ENCODE data around the gene SDHAF1. TPM values are rescaled to one million over a fixed set of nuclear protein-coding genes. Genes with fewer than 3 reads are reported as not detected.

The SDHAF1 gene
- total and polyA plus RNA-seq, 8 donors: 8.0 to 38.1 (median 26.4) TPM; not detected in 1

DNA sequence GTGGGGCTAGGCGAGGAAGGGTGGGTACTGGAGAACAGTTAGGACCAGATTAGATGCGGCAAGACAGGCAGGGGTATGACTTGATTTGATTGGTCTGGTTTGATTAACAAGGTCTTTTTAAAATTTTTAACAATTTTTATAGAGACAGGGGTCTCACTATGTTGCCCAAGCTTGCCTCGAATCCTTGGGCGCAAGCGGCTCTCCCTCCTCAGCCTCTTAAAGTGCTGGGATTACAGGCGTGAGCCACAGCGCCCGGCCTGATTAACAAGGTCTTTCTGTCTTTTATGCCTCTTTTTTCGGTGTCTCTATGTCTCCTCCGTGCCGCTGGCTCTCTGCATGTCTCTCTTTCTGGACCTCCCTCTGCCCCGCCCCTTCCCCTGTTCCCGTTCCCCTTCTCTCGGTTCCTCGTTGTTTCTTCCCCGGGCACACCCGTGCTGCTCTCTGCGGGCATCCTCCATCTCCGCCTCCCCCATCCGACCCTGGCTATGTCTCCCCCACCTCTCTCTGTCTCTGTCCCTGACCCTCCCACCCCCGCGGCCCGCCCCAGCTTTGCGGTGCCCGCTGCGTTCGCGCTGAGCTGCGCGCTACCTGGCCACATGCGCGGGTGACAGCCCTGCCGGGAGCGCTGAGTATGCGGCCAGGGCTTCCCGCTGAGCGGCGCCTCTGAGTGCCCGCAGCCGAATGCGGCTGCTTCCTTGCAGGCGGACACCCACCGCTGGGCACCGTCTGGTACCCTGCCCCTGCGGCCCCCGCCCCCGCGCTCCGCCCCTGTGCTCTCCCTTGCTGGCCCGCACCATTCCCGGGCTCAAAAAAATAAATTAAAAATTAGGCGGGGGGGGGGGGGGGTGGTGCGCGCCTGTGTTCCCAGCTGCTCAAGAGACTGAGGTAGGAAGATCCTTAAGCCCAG lies 8.1 kb upstream of the SDHAF1 start:
- no peak overlapping the region for H3K27ac ChIP-seq
- H3K9me3 ChIP-seq: peaks cover 0 to 3% (median 0%) of the 10 kb centered on the region in 4 donors
- TF ChIP-seq, protein P1, sequence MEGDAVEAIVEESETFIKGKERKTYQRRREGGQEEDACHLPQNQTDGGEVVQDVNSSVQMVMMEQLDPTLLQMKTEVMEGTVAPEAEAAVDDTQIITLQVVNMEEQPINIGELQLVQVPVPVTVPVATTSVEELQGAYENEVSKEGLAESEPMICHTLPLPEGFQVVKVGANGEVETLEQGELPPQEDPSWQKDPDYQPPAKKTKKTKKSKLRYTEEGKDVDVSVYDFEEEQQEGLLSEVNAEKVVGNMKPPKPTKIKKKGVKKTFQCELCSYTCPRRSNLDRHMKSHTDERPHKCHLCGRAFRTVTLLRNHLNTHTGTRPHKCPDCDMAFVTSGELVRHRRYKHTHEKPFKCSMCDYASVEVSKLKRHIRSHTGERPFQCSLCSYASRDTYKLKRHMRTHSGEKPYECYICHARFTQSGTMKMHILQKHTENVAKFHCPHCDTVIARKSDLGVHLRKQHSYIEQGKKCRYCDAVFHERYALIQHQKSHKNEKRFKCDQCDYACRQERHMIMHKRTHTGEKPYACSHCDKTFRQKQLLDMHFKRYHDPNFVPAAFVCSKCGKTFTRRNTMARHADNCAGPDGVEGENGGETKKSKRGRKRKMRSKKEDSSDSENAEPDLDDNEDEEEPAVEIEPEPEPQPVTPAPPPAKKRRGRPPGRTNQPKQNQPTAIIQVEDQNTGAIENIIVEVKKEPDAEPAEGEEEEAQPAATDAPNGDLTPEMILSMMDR (IDR thresholded peaks at IDR 0.05): no peak
- TF ChIP-seq EP300 (IDR thresholded peaks at IDR 0.05) (no peak), POLR2AphosphoS5 (IDR thresholded peaks at IDR 0.05) (no peak), POLR2A (IDR thresholded peaks at IDR 0.05) (no peak)
- peak in 1 of 2 donors; percentile 43 for DNase-seq
- intact Hi-C loops (cut with DNase I; ENCODE audit: low total_unique reads): no loop called here
- peaks cover 7 to 11% (median 10%) of the 10 kb centered on the region in 4 donors for H3K4me1 ChIP-seq
- peaks cover 0 to 77% (median 38%) of the 10 kb centered on the region in 3 donors for H3K27me3 ChIP-seq
- WGBS, 5 donors: 9 to 13% (median 9%) methylated on average over 37 to 54 of the region's 54 CpGs
- H3K36me3 ChIP-seq: no peaks in the 10 kb centered on the region
- peak overlapping the region; percentile 30 to 50 (median 35) for H3K4me3 ChIP-seq

DNA sequence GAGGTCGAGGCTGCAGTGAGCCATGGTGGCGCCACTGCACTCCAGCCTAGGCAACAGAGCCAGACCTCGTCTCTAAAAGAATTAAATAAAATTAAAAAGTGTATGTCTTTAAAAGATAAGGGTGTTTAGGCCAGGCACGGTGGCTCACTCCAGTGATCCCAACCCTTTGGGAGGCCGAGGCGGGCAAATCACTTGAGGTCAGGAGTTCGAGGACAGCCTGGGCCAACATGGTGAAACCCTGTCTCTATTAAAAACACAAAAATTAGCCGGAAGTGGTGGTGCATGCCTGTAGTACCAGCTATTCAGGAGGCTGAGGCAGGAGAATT lies 7.5 kb upstream of the SDHAF1 start:
- peaks cover 0 to 71% (median 38%) of the 10 kb centered on the region in 3 donors for H3K27me3 ChIP-seq
- H3K4me3 ChIP-seq: peak overlapping the region in 3 of 4 donors; percentile 33 to 50 (median 37)
- DNase-seq: no peak
- intact Hi-C loops (cut with DNase I; ENCODE audit: low total_unique reads): no loop called here
- no peak overlapping the region for H3K27ac ChIP-seq
- H3K9me3 ChIP-seq: peaks cover 0 to 3% (median 0%) of the 10 kb centered on the region in 4 donors
- WGBS, 5 donors: 26 to 41% (median 29%) methylated on average over 8 of the region's 8 CpGs
- peaks cover 7 to 11% (median 10%) of the 10 kb centered on the region in 4 donors for H3K4me1 ChIP-seq
- H3K36me3 ChIP-seq: no peaks in the 10 kb centered on the region
- TF ChIP-seq EP300 (IDR thresholded peaks at IDR 0.05) (no peak), POLR2AphosphoS5 (IDR thresholded peaks at IDR 0.05) (no peak), POLR2A (IDR thresholded peaks at IDR 0.05) (no peak)
- TF ChIP-seq, protein P1 (IDR thresholded peaks at IDR 0.05): no peak

DNA sequence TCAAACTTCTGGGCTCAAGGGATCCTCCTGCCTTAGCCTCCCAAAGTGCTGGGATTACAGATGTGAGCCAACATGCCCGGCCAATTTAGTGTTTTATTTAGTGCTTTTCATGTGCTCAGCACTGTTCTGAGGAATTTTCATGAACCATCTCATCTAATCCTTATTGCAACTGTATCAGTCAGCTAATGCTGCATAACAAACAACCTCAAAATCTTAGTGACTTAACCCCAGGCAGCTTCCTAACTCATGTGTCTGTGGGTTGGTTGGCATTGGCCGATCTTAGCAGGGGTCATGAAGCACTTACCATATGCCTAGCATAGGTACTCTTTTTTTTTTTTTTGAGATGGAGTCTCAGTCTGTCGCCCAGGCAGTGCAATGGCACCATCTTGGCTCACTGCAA lies 6.2 kb upstream of the SDHAF1 start:
- peaks cover 0 to 58% (median 34%) of the 10 kb centered on the region in 3 donors for H3K27me3 ChIP-seq
- H3K4me3 ChIP-seq: no peak overlapping the region
- intact Hi-C loops (cut with DNase I; ENCODE audit: low total_unique reads): no loop called here
- DNase-seq: no peak
- 86 to 94% (median 90%) methylated on average over 3 of the region's 3 CpGs for WGBS, 5 donors
- H3K36me3 ChIP-seq: no peaks in the 10 kb centered on the region
- H3K4me1 ChIP-seq: peaks cover 7 to 11% (median 11%) of the 10 kb centered on the region in 4 donors
- no peak overlapping the region for H3K27ac ChIP-seq
- H3K9me3 ChIP-seq: peaks cover 0 to 3% (median 0%) of the 10 kb centered on the region in 4 donors
- TF ChIP-seq EP300 (IDR thresholded peaks at IDR 0.05): no peak

DNA sequence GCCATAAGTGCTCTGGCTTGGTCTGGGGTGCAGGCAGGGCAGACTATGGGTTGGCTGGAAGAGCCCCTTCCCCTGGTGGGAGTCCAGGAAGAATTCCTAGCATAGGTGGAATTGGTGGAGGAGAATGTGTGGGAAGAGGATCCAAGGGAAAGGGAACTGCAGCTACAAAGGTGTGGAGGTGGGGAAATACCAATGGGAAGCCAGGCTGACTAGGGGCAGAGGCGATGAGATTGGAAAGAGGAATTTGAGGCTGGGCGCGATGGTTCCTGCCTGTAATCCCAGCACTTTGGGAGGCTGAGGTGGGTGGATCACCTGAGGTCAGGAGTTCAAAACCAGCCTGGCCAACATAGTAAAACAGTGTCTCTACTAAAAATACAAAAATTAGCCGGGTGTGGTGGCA lies 4.8 kb upstream of the SDHAF1 start:
- 89 to 94% (median 89%) methylated on average over 4 of the region's 4 CpGs for WGBS, 5 donors
- peaks cover 7 to 21% (median 20%) of the 10 kb centered on the region in 4 donors for H3K4me1 ChIP-seq
- DNase-seq: no peak
- intact Hi-C loops (cut with DNase I; ENCODE audit: low total_unique reads): no loop called here
- H3K27ac ChIP-seq: no peak overlapping the region
- H3K36me3 ChIP-seq: no peaks in the 10 kb centered on the region
- H3K9me3 ChIP-seq: peaks cover 0 to 3% (median 0%) of the 10 kb centered on the region in 4 donors
- TF ChIP-seq, protein P1 (IDR thresholded peaks at IDR 0.05): no peak
- TF ChIP-seq EP300 (IDR thresholded peaks at IDR 0.05): no peak
- TF ChIP-seq POLR2AphosphoS5 (IDR thresholded peaks at IDR 0.05): no peak
- TF ChIP-seq POLR2A (IDR thresholded peaks at IDR 0.05): no peak
- no peak overlapping the region for H3K4me3 ChIP-seq
- H3K27me3 ChIP-seq: peaks cover 0 to 47% (median 26%) of the 10 kb centered on the region in 3 donors

All from stomach (tissue), 9 donors.